OCI-LY7 (cell line): ENCODE results near the gene ABRAXAS1. TPM values are rescaled to one million over a fixed set of nuclear protein-coding genes. Genes with fewer than 3 reads are reported as not detected.
A peak's percentile ranks its signal among the peaks of the same experiment; 100 is the strongest.

Experiments used
- Bru-seq: library from RNA; stranded (reverse); fragments of 400-500 nt; gene quantifications from one replicate; lab custom pipeline; 2021; lab: Mats Ljungman, UMichigan
- BruChase-seq, 2 experiments: library from RNA; stranded (reverse); fragments of 400-500 nt; gene quantifications; one replicate each; lab custom pipeline; 2021; lab: Mats Ljungman, UMichigan
- BruUV-seq: library from RNA; stranded (reverse); fragments of 400-500 nt; replicated peaks from 2 replicates; lab custom pipeline; 2021; lab: Mats Ljungman, UMichigan
- CTCF ChIA-PET: fragments of 300-600 bp; sonication (Branson Sonifier 250); formaldehyde crosslinking; loops from one replicate; lab custom pipeline; 2022; ENCODE audit warnings: antibody characterized with exemption; ENCODE audit not compliant: unreplicated experiment; lab: Charles Lee
- POLR2A ChIA-PET: fragments of 300-600 bp; sonication (Branson Sonifier 250); formaldehyde crosslinking; loops from one replicate; lab custom pipeline; 2022; ENCODE audit warnings: antibody characterized with exemption; lab: Charles Lee
- DNase-seq: peaks from one replicate; pipeline ENCODE4 v3.0.0-alpha.2; 2015; ENCODE audit warnings: low spot score
- H2AFZ ChIP-seq: fragments of 200-600 bp; sonication (generic), shearing (Covaris generic); 2 replicates; pipeline ENCODE4 v1.6.1; 2014; ENCODE audit warnings: mild to moderate bottlenecking, antibody characterized with exemption, low read length, moderate library complexity
- H3K27ac ChIP-seq: fragments of 200-600 bp; sonication (generic); 2 replicates; pipeline ENCODE4 v1.5.1; 2014; ENCODE audit warnings: mixed run types, low read depth, mild to moderate bottlenecking, moderate library complexity, low read length, inconsistent platforms; ENCODE audit not compliant: poor library complexity, severe bottlenecking
- H3K36me3 ChIP-seq: fragments of 200-600 bp; sonication (generic); 2 replicates; pipeline ENCODE4 v1.6.1; 2014; ENCODE audit warnings: mild to moderate bottlenecking, antibody characterized with exemption, low read length, moderate library complexity, mixed read lengths; ENCODE audit not compliant: insufficient read depth
- H3K4me1 ChIP-seq: fragments of 200-600 bp; sonication (generic); 2 replicates; pipeline ENCODE4 v1.5.1; 2014; ENCODE audit warnings: mild to moderate bottlenecking, low read length; ENCODE audit not compliant: insufficient read depth, poor library complexity, severe bottlenecking
- H3K4me2 ChIP-seq: fragments of 200-600 bp; sonication (generic); 2 replicates; pipeline ENCODE4 v1.6.1; 2014; ENCODE audit warnings: mild to moderate bottlenecking, low read length
- H3K4me3 ChIP-seq: fragments of 200-600 bp; sonication (generic); 2 replicates; pipeline ENCODE4 v1.5.1; 2014; ENCODE audit warnings: mild to moderate bottlenecking, low read depth, low read length; ENCODE audit not compliant: poor library complexity, severe bottlenecking
- H3K79me2 ChIP-seq: fragments of 200-600 bp; sonication (generic); 2 replicates; pipeline ENCODE4 v1.6.1; 2016; ENCODE audit warnings: low read depth, mild to moderate bottlenecking, low read length, moderate library complexity, mixed read lengths; ENCODE audit not compliant: insufficient read depth
- H3K9me2 ChIP-seq: fragments of 200-600 bp; sonication (generic); 2 replicates; pipeline ENCODE4 v1.6.1; 2016; ENCODE audit warnings: mild to moderate bottlenecking, low read length, mixed read lengths; ENCODE audit not compliant: insufficient read depth
- H3K9me3 ChIP-seq: fragments of 200-600 bp; sonication (generic); 2 replicates; pipeline ENCODE4 v1.6.1; 2014; ENCODE audit warnings: mild to moderate bottlenecking, mixed run types, low read length, mixed read lengths
- H4K20me1 ChIP-seq: fragments of 200-600 bp; sonication (generic); 2 replicates; pipeline ENCODE4 v1.6.1; 2014; ENCODE audit warnings: mild to moderate bottlenecking, antibody characterized with exemption, low read length, moderate library complexity, mixed read lengths; ENCODE audit not compliant: insufficient read depth
- EZH2phosphoT487 ChIP-seq: fragments of 200-600 bp; sonication (generic); IDR thresholded peaks from 2 replicates; pipeline ENCODE4 v1.6.1; 2018; ENCODE audit warnings: low read depth, borderline replicate concordance, mild to moderate bottlenecking, mixed run types, antibody characterized with exemption, low read length, moderate library complexity, mixed read lengths
- intact Hi-C: fragments of 100-400 bp; cut with micrococcal nuclease; formaldehyde crosslinking; loops from one replicate; pipeline ENCODE4 v1.10.0; 2022; ENCODE audit not compliant: unreplicated experiment
- long read RNA-seq: library from polyadenylated mRNA; stranded (forward); transcript quantifications from one replicate; pipeline ENCODE4 v2.0.0, GENCODE V29; 2022
- total RNA-seq, 2 experiments: library from RNA; depleted of rRNA in 1 of 2; stranded (reverse); fragments of >200 nt in 1 of 2; shearing (Covaris generic) in 1 of 2; gene quantifications; 2 replicates each; pipeline ENCODE4 v1.2.3, GENCODE V29; 2014 to 2022
- TF ChIP-seq, protein P1 (sequence below): fragments of 200-600 bp; sonication (generic); conservative IDR thresholded peaks from 2 replicates; pipeline ENCODE4 v1.5.1; 2014; ENCODE audit warnings: mild to moderate bottlenecking, antibody characterized with exemption, low read length, moderate library complexity, mixed read lengths

The ABRAXAS1 gene
- total RNA-seq (2014; rRNA removed; shearing (Covaris generic)) (17.7 and 24.4 TPM in 2 replicates), total RNA-seq (2022) (26.5 and 28.4 TPM in 2 replicates), Bru-seq, nascent RNA (percentile 71 among the genes with signal in this experiment), BruChase-seq, experiment 1, labeled RNA remaining after a 6-hour chase (percentile 68 among the genes with signal in this experiment), BruChase-seq, experiment 2, labeled RNA remaining after a 2-hour chase (percentile 70 among the genes with signal in this experiment)
- long read RNA-seq, full-length matches to known transcripts = 14 of 30 reads
- long read RNA-seq, partial matches to known transcripts = 0 of 30 reads
- long read RNA-seq, other reads (novel, unspliced or antisense) = 16 of 30 reads

- Histone ChIP-seq H3K36me3 (peaks cover 18% of the 10 kb centered on the region), H3K4me1 (peaks cover 19% of the 10 kb centered on the region), H3K9me2 (no peaks in the 10 kb centered on the region), H3K27ac (peak within 1 kb of the TSS; percentile 40), H2AFZ (peak within 1 kb of the TSS; percentile 92), H4K20me1 (0 out of 2 replicates have a peak, but pooled peaks cover 4% of the 10 kb centered on the region), H3K4me3 (peak within 1 kb of the TSS; percentile 83), H3K4me2 (peak within 1 kb of the TSS; percentile 88), H3K79me2 (peaks cover 10% of the 10 kb centered on the region; the same call in 1 of the 2 replicates), H3K9me3 (no peaks in the 10 kb centered on the region)
- peak; percentile 96 for DNase-seq
- TF ChIP-seq, protein P1, sequence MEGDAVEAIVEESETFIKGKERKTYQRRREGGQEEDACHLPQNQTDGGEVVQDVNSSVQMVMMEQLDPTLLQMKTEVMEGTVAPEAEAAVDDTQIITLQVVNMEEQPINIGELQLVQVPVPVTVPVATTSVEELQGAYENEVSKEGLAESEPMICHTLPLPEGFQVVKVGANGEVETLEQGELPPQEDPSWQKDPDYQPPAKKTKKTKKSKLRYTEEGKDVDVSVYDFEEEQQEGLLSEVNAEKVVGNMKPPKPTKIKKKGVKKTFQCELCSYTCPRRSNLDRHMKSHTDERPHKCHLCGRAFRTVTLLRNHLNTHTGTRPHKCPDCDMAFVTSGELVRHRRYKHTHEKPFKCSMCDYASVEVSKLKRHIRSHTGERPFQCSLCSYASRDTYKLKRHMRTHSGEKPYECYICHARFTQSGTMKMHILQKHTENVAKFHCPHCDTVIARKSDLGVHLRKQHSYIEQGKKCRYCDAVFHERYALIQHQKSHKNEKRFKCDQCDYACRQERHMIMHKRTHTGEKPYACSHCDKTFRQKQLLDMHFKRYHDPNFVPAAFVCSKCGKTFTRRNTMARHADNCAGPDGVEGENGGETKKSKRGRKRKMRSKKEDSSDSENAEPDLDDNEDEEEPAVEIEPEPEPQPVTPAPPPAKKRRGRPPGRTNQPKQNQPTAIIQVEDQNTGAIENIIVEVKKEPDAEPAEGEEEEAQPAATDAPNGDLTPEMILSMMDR = no peak
- TF ChIP-seq EZH2phosphoT487 = no peak
- BruUV-seq = no TSS peak
- CTCF ChIA-PET = interaction anchor here (0.9 kb wide), 1 partner anchor 124 kb away, joined by 3 read pairs; no protein-coding TSS in a partner anchor
- POLR2A ChIA-PET = interaction anchor here (0.6 to 1.9 kb wide), 15 partner anchors 10 to 1058 kb away, joined by 3 to 9 read pairs (median 4); no protein-coding TSS in a partner anchor
- intact Hi-C loops = loop anchor here (2.0 kb wide), 1 partner anchor 28 kb away; the partner anchor contains the start of gene MRPS18C
Observed at GRCh38 chr4:83484500-83485461, at the start of gene ABRAXAS1. Gene ABRAXAS1, minus strand, starts transcription at chr4:83485100. Its CDS starts 28 bp downstream, at chr4:83485072.

GRCh38 chr4:83527671-83528070 lies 42.8 kb upstream of the ABRAXAS1 start:
- Histone ChIP-seq H3K36me3 (no peaks in the 10 kb centered on the region), H4K20me1 (no peaks in the 10 kb centered on the region), H2AFZ (no peak overlapping the region), H3K9me3 (peaks cover 6% of the 10 kb centered on the region; the same call in 1 of the 2 replicates), H3K4me2 (no peak overlapping the region), H3K9me2 (no peaks in the 10 kb centered on the region), H3K4me1 (no peaks in the 10 kb centered on the region), H3K27ac (no peak overlapping the region), H3K4me3 (no peak overlapping the region), H3K79me2 (no peaks in the 10 kb centered on the region)
- intact Hi-C loops = no loop called here
- no peak for TF ChIP-seq EZH2phosphoT487
- TF ChIP-seq, protein P1 = no peak
- ChIA-PET CTCF (no interaction called here), POLR2A (no interaction called here)
- no TSS peak for BruUV-seq
- DNase-seq = no peak
